Neural progenitor cell (in vitro differentiated cells): ENCODE data around the gene CD164L2. TPM values are rescaled to one million over a fixed set of nuclear protein-coding genes. Genes with fewer than 3 reads are reported as not detected.

Experiments
- DNase-seq: peaks from one replicate; pipeline ENCODE4 v3.0.0-alpha.2; 2016; ENCODE audit warnings: low spot score
- H2AFZ ChIP-seq: fragments of 200-600 bp; sonication (generic); replicated peaks from 2 replicates; pipeline ENCODE4 v1.6.1; 2016; ENCODE audit warnings: antibody characterized with exemption
- H3F3A ChIP-seq: fragments of 200-600 bp; sonication (generic); 2 replicates; pipeline ENCODE4 v1.6.1; 2016; ENCODE audit warnings: antibody characterized with exemption, low read depth
- H3K27ac ChIP-seq: fragments of 200-600 bp; sonication (generic); 2 replicates; pipeline ENCODE4 v1.5.1; 2016; ENCODE audit warnings: mild to moderate bottlenecking
- H3K27me3 ChIP-seq: fragments of 200-600 bp; sonication (generic); 2 replicates; pipeline ENCODE4 v1.6.1; 2016; ENCODE audit warnings: mild to moderate bottlenecking, moderate library complexity
- H3K36me3 ChIP-seq: fragments of 200-600 bp; sonication (generic); 2 replicates; pipeline ENCODE4 v1.5.1; 2016
- H3K4me1 ChIP-seq: fragments of 200-600 bp; sonication (generic); 2 replicates; pipeline ENCODE4 v1.6.1; 2016; ENCODE audit warnings: mixed run types
- H3K4me2 ChIP-seq: fragments of 200-600 bp; sonication (generic); 2 replicates; pipeline ENCODE4 v1.6.1; 2016
- H3K4me3 ChIP-seq: fragments of 200-600 bp; sonication (generic); 2 replicates; pipeline ENCODE4 v1.5.1; 2016
- H3K79me2 ChIP-seq: fragments of 200-600 bp; sonication (generic); 2 replicates; pipeline ENCODE4 v1.6.1; 2016; ENCODE audit warnings: low read depth
- H3K9ac ChIP-seq: fragments of 200-600 bp; sonication (generic); 2 replicates; pipeline ENCODE4 v1.6.1; 2016
- H3K9me3 ChIP-seq: fragments of 200-600 bp; sonication (generic); 2 replicates; pipeline ENCODE4 v1.5.1; 2016; ENCODE audit warnings: low read depth
- H4K20me1 ChIP-seq: fragments of 200-600 bp; sonication (generic); 2 replicates; pipeline ENCODE4 v1.6.1; 2016; ENCODE audit warnings: low read depth
- H3K27ac Mint-ChIP-seq: 3 replicates; pipeline ENCODE4 v1.8.0; 2021; ENCODE audit warnings: mixed read lengths
- H3K27me3 Mint-ChIP-seq: 2 replicates; pipeline ENCODE4 v1.8.0; 2022; ENCODE audit warnings: low read depth, mild to moderate bottlenecking, inconsistent platforms, moderate library complexity, mixed read lengths; ENCODE audit not compliant: insufficient read depth
- H3K36me3 Mint-ChIP-seq: 3 replicates; pipeline ENCODE4 v1.8.0; 2021; ENCODE audit warnings: mixed read lengths
- H3K4me1 Mint-ChIP-seq: 3 replicates; pipeline ENCODE4 v1.8.0; 2021; ENCODE audit warnings: mixed read lengths
- H3K4me3 Mint-ChIP-seq: 3 replicates; pipeline ENCODE4 v1.8.0; 2021; ENCODE audit warnings: mild to moderate bottlenecking, moderate library complexity, mixed read lengths
- H3K9me3 Mint-ChIP-seq: 3 replicates; pipeline ENCODE4 v1.8.0; 2020; ENCODE audit warnings: mixed read lengths
- CTCF ChIP-seq: fragments of 200-600 bp; sonication (generic); IDR thresholded peaks from 2 replicates; pipeline ENCODE4 v1.5.1; 2017; ENCODE audit warnings: antibody characterized with exemption, mild to moderate bottlenecking
- EZH2 ChIP-seq: fragments of 200-600 bp; sonication (generic); IDR thresholded peaks from 2 replicates; pipeline ENCODE4 v1.6.1; 2017; ENCODE audit warnings: antibody characterized with exemption, mild to moderate bottlenecking, moderate library complexity
- EZH2phosphoT487 ChIP-seq: fragments of 200-600 bp; sonication (generic); IDR thresholded peaks from 2 replicates; pipeline ENCODE4 v1.6.1; 2017; ENCODE audit warnings: antibody characterized with exemption
- total RNA-seq: library from RNA; depleted of rRNA; stranded (reverse); fragments of >200 nt; gene quantifications from 2 replicates; pipeline ENCODE4 v1.2.3, GENCODE V29; 2015; ENCODE audit warnings: low replicate concordance

The CD164L2 gene
- total RNA-seq, 1 donor from 2014 or later = 1.6 TPM

GRCh38 chr1:27351541-27352107, 31.5 kb downstream of the CD164L2 start:
- H3K36me3 Mint-ChIP-seq = no peaks in the 10 kb centered on the region
- H3K4me3 ChIP-seq = peak overlapping the region; percentile 50
- peak overlapping the region; percentile 81 for H3K4me3 Mint-ChIP-seq
- H3K4me1 ChIP-seq = peaks cover 11% of the 10 kb centered on the region
- H3K27ac Mint-ChIP-seq = no peak overlapping the region
- no peaks in the 10 kb centered on the region for H3K9me3 ChIP-seq
- H3K4me2 ChIP-seq = peak overlapping the region; percentile 90
- H3K79me2 ChIP-seq = no peaks in the 10 kb centered on the region
- H3K27me3 Mint-ChIP-seq = peaks cover 30% of the 10 kb centered on the region
- H3K9ac ChIP-seq = no peak overlapping the region
- H2AFZ ChIP-seq = peak overlapping the region; percentile 74
- H3K27ac ChIP-seq = no peak overlapping the region
- peaks cover 14% of the 10 kb centered on the region for H3K27me3 ChIP-seq
- peaks cover 26% of the 10 kb centered on the region for H3F3A ChIP-seq
- H3K36me3 ChIP-seq = no peaks in the 10 kb centered on the region
- DNase-seq = no peak
- peaks cover 19% of the 10 kb centered on the region for H3K4me1 Mint-ChIP-seq
- TF ChIP-seq CTCF (no peak), EZH2phosphoT487 (no peak), EZH2 (no peak)
- H4K20me1 ChIP-seq = no peaks in the 10 kb centered on the region
- no peaks in the 10 kb centered on the region for H3K9me3 Mint-ChIP-seq

- Histone ChIP-seq H3K9me3 (no peaks in the 10 kb centered on the region), H3K27ac (no peak overlapping the region), H3K36me3 (no peaks in the 10 kb centered on the region), H4K20me1 (no peaks in the 10 kb centered on the region), H3K4me3 (peak overlapping the region; percentile 50), H3K27me3 (peaks cover 14% of the 10 kb centered on the region), H3K4me1 (peaks cover 11% of the 10 kb centered on the region), H3K9ac (no peak overlapping the region), H3K4me2 (peak overlapping the region; percentile 90), H3K79me2 (no peaks in the 10 kb centered on the region), H3F3A (peaks cover 26% of the 10 kb centered on the region), H2AFZ (peak overlapping the region; percentile 74)
- Mint-ChIP-seq H3K9me3 (no peaks in the 10 kb centered on the region), H3K4me1 (peaks cover 19% of the 10 kb centered on the region), H3K27ac (no peak overlapping the region), H3K4me3 (peak overlapping the region; percentile 81), H3K36me3 (no peaks in the 10 kb centered on the region), H3K27me3 (peaks cover 34% of the 10 kb centered on the region)
- no peak for TF ChIP-seq EZH2phosphoT487
- TF ChIP-seq CTCF = peak; percentile 38
- peak; percentile 97 for DNase-seq
Observed at GRCh38 chr1:27350663-27351540, 32.2 kb downstream of the CD164L2 start.

GRCh38 chr1:27349784-27350662, 33.1 kb downstream of the CD164L2 start:
- peaks cover 11% of the 10 kb centered on the region for H3K4me1 ChIP-seq
- no peak overlapping the region for H3K9ac ChIP-seq
- H3K36me3 ChIP-seq = no peaks in the 10 kb centered on the region
- H3K4me2 ChIP-seq = peak overlapping the region; percentile 90
- Mint-ChIP-seq H3K4me1 (peaks cover 19% of the 10 kb centered on the region), H3K4me3 (peak overlapping the region; percentile 81), H3K27me3 (peaks cover 34% of the 10 kb centered on the region), H3K9me3 (no peaks in the 10 kb centered on the region), H3K27ac (no peak overlapping the region), H3K36me3 (no peaks in the 10 kb centered on the region)
- no peaks in the 10 kb centered on the region for H3K9me3 ChIP-seq
- H3K27me3 ChIP-seq = peaks cover 14% of the 10 kb centered on the region
- H3K4me3 ChIP-seq = peak overlapping the region; percentile 50
- DNase-seq = peak; percentile 92
- H4K20me1 ChIP-seq = no peaks in the 10 kb centered on the region
- TF ChIP-seq EZH2phosphoT487 (peak; percentile 30), CTCF (no peak), EZH2 (peak; percentile 38)
- H3K27ac ChIP-seq = no peak overlapping the region
- peak overlapping the region; percentile 66 for H2AFZ ChIP-seq
- peaks cover 26% of the 10 kb centered on the region for H3F3A ChIP-seq
- no peaks in the 10 kb centered on the region for H3K79me2 ChIP-seq
